Neural cell (in vitro differentiated cells): ENCODE results near the gene LRRC14B. TPM values are rescaled to one million over a fixed set of nuclear protein-coding genes. Genes with fewer than 3 reads are reported as not detected.

Source experiments
- H2AFZ ChIP-seq: fragments of 200-600, 300-800 bp; sonication (generic), shearing (Covaris generic); 2 replicates; pipeline ENCODE4 v1.6.0; 2014; ENCODE audit warnings: low read depth, mild to moderate bottlenecking, antibody characterized with exemption, low read length, moderate library complexity
- H3F3A ChIP-seq: fragments of 200-600 bp; shearing (Covaris generic); 2 replicates; pipeline ENCODE4 v1.6.1; 2016; ENCODE audit warnings: mild to moderate bottlenecking, moderate library complexity, mixed read lengths, antibody characterized with exemption, low read length; ENCODE audit not compliant: insufficient read depth, poor library complexity, severe bottlenecking
- H3K27ac ChIP-seq: fragments of 200-600, 300-800 bp; sonication (generic), shearing (Covaris generic); 2 replicates; pipeline ENCODE4 v1.5.1; 2014; ENCODE audit warnings: mild to moderate bottlenecking, low read length, moderate library complexity
- H3K27me3 ChIP-seq: fragments of 300-800, 200-600 bp; sonication (generic), shearing (Covaris generic); 2 replicates; pipeline ENCODE4 v1.6.0; 2014; ENCODE audit warnings: mild to moderate bottlenecking, low read depth, low read length, moderate library complexity; ENCODE audit not compliant: insufficient read depth
- H3K36me3 ChIP-seq: fragments of 300-800, 200-600 bp; sonication (generic), shearing (Covaris generic); 2 replicates; pipeline ENCODE4 v1.5.1; 2014; ENCODE audit warnings: mild to moderate bottlenecking, antibody characterized with exemption, low read length, moderate library complexity; ENCODE audit not compliant: insufficient read depth
- H3K4me2 ChIP-seq: fragments of 300-800, 200-600 bp; sonication (generic), shearing (Covaris generic); 2 replicates; pipeline ENCODE4 v1.6.0; 2014; ENCODE audit warnings: mild to moderate bottlenecking, low read length
- H3K4me3 ChIP-seq: fragments of 300-800, 200-600 bp; sonication (generic), shearing (Covaris generic); 2 replicates; pipeline ENCODE4 v1.5.1; 2014; ENCODE audit warnings: mild to moderate bottlenecking, low read length, moderate library complexity
- H3K79me2 ChIP-seq: fragments of 200-600 bp; shearing (Covaris generic); replicated peaks from 2 replicates; pipeline ENCODE4 v1.6.0; 2014; ENCODE audit warnings: mild to moderate bottlenecking, low read length, moderate library complexity; ENCODE audit not compliant: insufficient read depth
- H3K9ac ChIP-seq: fragments of 300-800, 200-600 bp; sonication (generic), shearing (Covaris generic); 2 replicates; pipeline ENCODE4 v1.6.1; 2016; ENCODE audit warnings: mild to moderate bottlenecking, low read length, mixed read lengths
- H3K9me2 ChIP-seq: fragments of 200-600 bp; shearing (Covaris generic); 2 replicates; pipeline ENCODE4 v1.6.1; 2016; ENCODE audit warnings: mild to moderate bottlenecking, low read length, mixed read lengths; ENCODE audit not compliant: insufficient read depth
- H3K9me3 ChIP-seq: fragments of 200-600, 300-800 bp; sonication (generic), shearing (Covaris generic); 2 replicates; pipeline ENCODE4 v1.6.1; 2016; ENCODE audit warnings: mild to moderate bottlenecking, mixed run types, low read length, moderate library complexity, mixed read lengths
- H4K20me1 ChIP-seq: fragments of 200-600 bp; shearing (Covaris generic); 2 replicates; pipeline ENCODE4 v1.6.1; 2016; ENCODE audit warnings: mild to moderate bottlenecking, mixed run types; ENCODE audit not compliant: insufficient read depth
- CTCF ChIP-seq: fragments of 450-650 bp; IDR thresholded peaks from 2 replicates; pipeline ENCODE4 v1.5.1; 2014; ENCODE audit warnings: antibody characterized with exemption, mild to moderate bottlenecking, moderate library complexity; ENCODE audit not compliant: poor library complexity, severe bottlenecking
- EP300 ChIP-seq: fragments of 450-650 bp; conservative IDR thresholded peaks from 2 replicates; pipeline ENCODE4 v1.6.1; 2014; ENCODE audit warnings: antibody characterized with exemption, mild to moderate bottlenecking, moderate library complexity; ENCODE audit not compliant: poor library complexity, severe bottlenecking
- EZH2 ChIP-seq: fragments of 200-600, 300-800 bp; shearing (Covaris generic), sonication (generic); IDR thresholded peaks from 2 replicates; pipeline ENCODE4 v1.6.1; 2014; ENCODE audit warnings: antibody characterized with exemption, low read length, borderline replicate concordance, mild to moderate bottlenecking; ENCODE audit not compliant: insufficient read depth, poor library complexity, severe bottlenecking
- MXI1 ChIP-seq: fragments of 450-650 bp; conservative IDR thresholded peaks from 2 replicates; pipeline ENCODE4 v1.6.1; 2014; ENCODE audit warnings: antibody characterized with exemption, mild to moderate bottlenecking; ENCODE audit not compliant: poor library complexity, severe bottlenecking
- POLR2AphosphoS5 ChIP-seq: IDR thresholded peaks from 2 replicates; pipeline ENCODE4 v1.6.1; 2012
- RAD21 ChIP-seq: fragments of 450-650 bp; conservative IDR thresholded peaks from 2 replicates; pipeline ENCODE4 v1.6.1; 2014; ENCODE audit warnings: antibody characterized with exemption, mild to moderate bottlenecking, moderate library complexity
- SMC3 ChIP-seq: fragments of 450-650 bp; conservative IDR thresholded peaks from 2 replicates; pipeline ENCODE4 v1.6.1; 2014; ENCODE audit warnings: antibody characterized with exemption, mild to moderate bottlenecking, moderate library complexity; ENCODE audit not compliant: poor library complexity
- TAF1 ChIP-seq: IDR thresholded peaks from 2 replicates; pipeline ENCODE4 v1.6.1; 2012; ENCODE audit warnings: low read depth
- polyA plus RNA-seq: library from polyadenylated mRNA; depleted of rRNA; stranded (reverse); fragments of >200 nt; gene quantifications from 2 replicates; pipeline ENCODE4 v1.2.3, GENCODE V29; 2014
- TF ChIP-seq, protein P1 (sequence below): IDR thresholded peaks from 2 replicates; pipeline ENCODE4 v1.6.1; 2012; ENCODE audit warnings: borderline replicate concordance

Gene LRRC14B
- polyA plus RNA-seq, 1 donor from 2014 or later, result not detected

DNA sequence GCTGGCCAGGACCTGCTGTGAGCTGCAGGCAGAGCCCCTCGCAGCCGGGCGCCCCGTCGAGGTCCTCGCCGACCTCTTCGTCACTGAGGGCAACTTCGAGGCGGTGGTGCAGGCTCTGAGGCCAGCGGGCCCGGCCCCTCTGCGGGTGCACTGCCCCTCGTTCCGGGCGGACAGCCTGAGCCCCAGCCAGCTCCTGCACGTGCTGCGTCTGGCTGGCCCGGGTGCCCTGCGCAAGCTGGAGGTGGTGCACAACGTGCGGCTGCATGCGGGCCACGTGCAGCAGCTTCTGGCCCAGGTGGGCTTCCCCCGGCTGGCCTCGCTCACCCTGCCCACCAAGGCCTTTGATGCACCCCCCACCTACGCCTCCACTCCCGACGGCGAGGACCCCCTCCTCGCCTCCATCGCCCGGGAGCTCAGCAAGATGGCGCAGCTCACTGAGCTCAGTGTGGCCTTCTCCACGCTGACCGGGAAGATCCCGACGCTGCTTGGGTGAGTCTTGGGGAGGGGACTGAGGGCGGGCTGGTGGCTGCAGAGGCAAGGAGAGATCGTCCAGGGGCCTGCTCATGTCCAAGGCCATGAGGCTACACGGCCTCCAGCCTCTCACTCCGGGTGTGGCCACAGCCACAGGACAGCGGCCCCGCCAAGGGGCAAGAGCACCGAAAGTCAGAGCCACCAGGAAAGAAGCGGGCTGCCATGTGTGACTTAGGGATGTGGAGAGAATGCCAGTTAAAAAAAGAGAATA is 825 bp downstream of the LRRC14B start:
- no peaks in the 10 kb centered on the region for H3K9me3 ChIP-seq
- no peak overlapping the region for H2AFZ ChIP-seq
- no peaks in the 10 kb centered on the region for H3K36me3 ChIP-seq
- TF ChIP-seq MXI1, result no peak
- no peak for TF ChIP-seq CTCF
- no peak for TF ChIP-seq POLR2AphosphoS5
- no peak for TF ChIP-seq TAF1
- TF ChIP-seq EP300, result no peak
- no peak for TF ChIP-seq RAD21
- no peak for TF ChIP-seq EZH2
- TF ChIP-seq SMC3, result no peak
- TF ChIP-seq, protein P1, sequence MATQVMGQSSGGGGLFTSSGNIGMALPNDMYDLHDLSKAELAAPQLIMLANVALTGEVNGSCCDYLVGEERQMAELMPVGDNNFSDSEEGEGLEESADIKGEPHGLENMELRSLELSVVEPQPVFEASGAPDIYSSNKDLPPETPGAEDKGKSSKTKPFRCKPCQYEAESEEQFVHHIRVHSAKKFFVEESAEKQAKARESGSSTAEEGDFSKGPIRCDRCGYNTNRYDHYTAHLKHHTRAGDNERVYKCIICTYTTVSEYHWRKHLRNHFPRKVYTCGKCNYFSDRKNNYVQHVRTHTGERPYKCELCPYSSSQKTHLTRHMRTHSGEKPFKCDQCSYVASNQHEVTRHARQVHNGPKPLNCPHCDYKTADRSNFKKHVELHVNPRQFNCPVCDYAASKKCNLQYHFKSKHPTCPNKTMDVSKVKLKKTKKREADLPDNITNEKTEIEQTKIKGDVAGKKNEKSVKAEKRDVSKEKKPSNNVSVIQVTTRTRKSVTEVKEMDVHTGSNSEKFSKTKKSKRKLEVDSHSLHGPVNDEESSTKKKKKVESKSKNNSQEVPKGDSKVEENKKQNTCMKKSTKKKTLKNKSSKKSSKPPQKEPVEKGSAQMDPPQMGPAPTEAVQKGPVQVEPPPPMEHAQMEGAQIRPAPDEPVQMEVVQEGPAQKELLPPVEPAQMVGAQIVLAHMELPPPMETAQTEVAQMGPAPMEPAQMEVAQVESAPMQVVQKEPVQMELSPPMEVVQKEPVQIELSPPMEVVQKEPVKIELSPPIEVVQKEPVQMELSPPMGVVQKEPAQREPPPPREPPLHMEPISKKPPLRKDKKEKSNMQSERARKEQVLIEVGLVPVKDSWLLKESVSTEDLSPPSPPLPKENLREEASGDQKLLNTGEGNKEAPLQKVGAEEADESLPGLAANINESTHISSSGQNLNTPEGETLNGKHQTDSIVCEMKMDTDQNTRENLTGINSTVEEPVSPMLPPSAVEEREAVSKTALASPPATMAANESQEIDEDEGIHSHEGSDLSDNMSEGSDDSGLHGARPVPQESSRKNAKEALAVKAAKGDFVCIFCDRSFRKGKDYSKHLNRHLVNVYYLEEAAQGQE, result no peak
- H4K20me1 ChIP-seq, result no peaks in the 10 kb centered on the region
- no peak overlapping the region for H3K4me3 ChIP-seq
- H3K27ac ChIP-seq, result no peak overlapping the region
- H3K4me2 ChIP-seq, result no peak overlapping the region
- no peaks in the 10 kb centered on the region for H3F3A ChIP-seq
- H3K9ac ChIP-seq, result no peak overlapping the region
- no peaks in the 10 kb centered on the region for H3K27me3 ChIP-seq
- H3K9me2 ChIP-seq, result no peaks in the 10 kb centered on the region
- no peaks in the 10 kb centered on the region for H3K79me2 ChIP-seq

GRCh38 chr5:192691-192969 is 1.3 kb downstream of the LRRC14B start:
- Histone ChIP-seq H3K9me2 (no peaks in the 10 kb centered on the region), H3K36me3 (no peaks in the 10 kb centered on the region), H3K4me2 (no peak overlapping the region), H3K27ac (no peak overlapping the region), H3K4me3 (no peak overlapping the region), H3K27me3 (no peaks in the 10 kb centered on the region), H3K9ac (no peak overlapping the region), H3K79me2 (no peaks in the 10 kb centered on the region), H3K9me3 (no peaks in the 10 kb centered on the region), H4K20me1 (no peaks in the 10 kb centered on the region), H2AFZ (no peak overlapping the region), H3F3A (no peaks in the 10 kb centered on the region)
- TF ChIP-seq SMC3 (no peak), POLR2AphosphoS5 (no peak), RAD21 (no peak), EZH2 (no peak), CTCF (no peak), EP300 (no peak), MXI1 (no peak)
- TF ChIP-seq, protein P1, result no peak
